GM18858 (cell line): Measurements from ENCODE around the gene COL4A2.
"Not testable (repeated sequence)": the region's sequence is repeated elsewhere in the genome, so short reads cannot be mapped to it uniquely, and the experiment has no call there.

ENCODE experiments used
- ATAC-seq: cut with Tn5 transposase; IDR thresholded peaks from one replicate; pipeline ENCODE4 v1.9.1; 2021; ENCODE audit not compliant: unreplicated experiment

Gene COL4A2

GRCh38 chr13:110321573-110321972 is 14.5 kb downstream of the COL4A2 start:
- ATAC-seq: not testable (repeated sequence)

- ATAC-seq: no peak
These were observed 15.2 kb downstream of the COL4A2 start for GRCh38 chr13:110322126-110322827.

GRCh38 chr13:110322828-110323171 is 15.7 kb downstream of the COL4A2 start:
- ATAC-seq: no peak

- no peak for ATAC-seq
These were observed 16.2 kb downstream of the COL4A2 start for GRCh38 chr13:110323172-110323891.

GRCh38 chr13:110324026-110324749 is 17.1 kb downstream of the COL4A2 start:
- no peak for ATAC-seq

GRCh38 chr13:110326263-110326904 is 19.3 kb downstream of the COL4A2 start:
- no peak for ATAC-seq

- no peak for ATAC-seq
These were observed 20.1 kb downstream of the COL4A2 start for GRCh38 chr13:110327051-110327721.

- no peak for ATAC-seq
These were observed 21.5 kb downstream of the COL4A2 start for GRCh38 chr13:110328573-110328972.

GRCh38 chr13:110329258-110329657 is 22.2 kb downstream of the COL4A2 start:
- no peak for ATAC-seq

GRCh38 chr13:110329798-110330461 is 22.8 kb downstream of the COL4A2 start:
- ATAC-seq: no peak

GRCh38 chr13:110330491-110331011 is 23.5 kb downstream of the COL4A2 start:
- no peak for ATAC-seq

- ATAC-seq: no peak
These were observed 24.3 kb downstream of the COL4A2 start for GRCh38 chr13:110331362-110331761.

- no peak for ATAC-seq
These were observed 25.7 kb downstream of the COL4A2 start for GRCh38 chr13:110332750-110333149.

- no peak for ATAC-seq
These were observed 26.8 kb downstream of the COL4A2 start for GRCh38 chr13:110333837-110334236.

- no peak for ATAC-seq
These were observed 27.2 kb downstream of the COL4A2 start for GRCh38 chr13:110334256-110334655.

- no peak for ATAC-seq
These were observed 27.9 kb downstream of the COL4A2 start for GRCh38 chr13:110334841-110335490.

- ATAC-seq: no peak
These were observed 29.0 kb downstream of the COL4A2 start for GRCh38 chr13:110336108-110336507.

- no peak for ATAC-seq
These were observed 29.6 kb downstream of the COL4A2 start for GRCh38 chr13:110336681-110337080.

GRCh38 chr13:110337247-110337646 is 30.2 kb downstream of the COL4A2 start:
- no peak for ATAC-seq
